SK-N-SH treated with all-trans-retinoic acid at 6 μM for 48 hours (cell line): Measurements from ENCODE around the gene ASB11.

ENCODE experiments used
- BACH2 ChIP-seq: fragments of 250-450 bp; sonication (Bioruptor Pico); IDR thresholded peaks from 2 replicates; pipeline ENCODE4 v1.9.0; 2021; ENCODE audit warnings: mild to moderate bottlenecking, borderline replicate concordance
- CREB5 ChIP-seq: fragments of 250-450 bp; sonication (Bioruptor Pico); IDR thresholded peaks from 2 replicates; pipeline ENCODE4 v1.5.1; 2020; ENCODE audit warnings: low read depth, mild to moderate bottlenecking, moderate library complexity
- CSRNP3 ChIP-seq: fragments of 250-450 bp; sonication (Bioruptor Pico); IDR thresholded peaks from 2 replicates; pipeline ENCODE4 v1.5.1; 2021; ENCODE audit warnings: mild to moderate bottlenecking, moderate library complexity
- GLIS3 ChIP-seq: fragments of 250-450 bp; sonication (Bioruptor Pico); IDR thresholded peaks from 2 replicates; pipeline ENCODE4 v1.5.0; 2020; ENCODE audit warnings: mild to moderate bottlenecking, moderate library complexity
- PATZ1 ChIP-seq: fragments of 250-450 bp; sonication (Bioruptor Pico); IDR thresholded peaks from 2 replicates; pipeline ENCODE4 v1.8.0; 2020; ENCODE audit warnings: mild to moderate bottlenecking, moderate library complexity, borderline replicate concordance
- PPARA ChIP-seq: fragments of 250-450 bp; sonication (Bioruptor Pico); IDR thresholded peaks from 2 replicates; pipeline ENCODE4 v1.5.0; 2020; ENCODE audit warnings: mild to moderate bottlenecking, borderline replicate concordance
- SNAI2 ChIP-seq: fragments of 250-450 bp; sonication (Bioruptor Pico); IDR thresholded peaks from 2 replicates; pipeline ENCODE4 v1.5.0; 2020; ENCODE audit warnings: mild to moderate bottlenecking, moderate library complexity
- ZC3H10 ChIP-seq: fragments of 250-450 bp; sonication (Bioruptor Pico); IDR thresholded peaks from 2 replicates; pipeline ENCODE4 v1.5.1; 2021; ENCODE audit warnings: mild to moderate bottlenecking, moderate library complexity
- ZFP3 ChIP-seq: fragments of 250-450 bp; sonication (Bioruptor Pico); IDR thresholded peaks from 2 replicates; pipeline ENCODE4 v1.5.0; 2020; ENCODE audit warnings: mild to moderate bottlenecking, moderate library complexity
- ZFP30 ChIP-seq: fragments of 450-650 bp; formaldehyde crosslinking; IDR thresholded peaks from 2 replicates; pipeline ENCODE4 v1.5.0; 2022; ENCODE audit warnings: mild to moderate bottlenecking, moderate library complexity
- ZNF8 ChIP-seq: fragments of 450-650 bp; formaldehyde crosslinking; IDR thresholded peaks from 2 replicates; pipeline ENCODE4 v1.5.0; 2020; ENCODE audit warnings: mild to moderate bottlenecking, moderate library complexity

- TF ChIP-seq ZFP3 = no peak
- no peak for TF ChIP-seq PATZ1 (CRISPR knock-in tag)
- no peak for TF ChIP-seq ZNF8
- TF ChIP-seq CSRNP3 (CRISPR knock-in tag) = no peak
- no peak for TF ChIP-seq PPARA (CRISPR knock-in tag)
- TF ChIP-seq ZFP30 (CRISPR knock-in tag) = no peak
- no peak for TF ChIP-seq CREB5 (CRISPR knock-in tag)
- no peak for TF ChIP-seq BACH2 (CRISPR knock-in tag)
- no peak for TF ChIP-seq SNAI2 (CRISPR knock-in tag)
- no peak for TF ChIP-seq GLIS3 (CRISPR knock-in tag)
- TF ChIP-seq ZC3H10 (CRISPR knock-in tag) = no peak
Measured at GRCh38 chrX:15334561-15334960, 19.1 kb upstream of the ASB11 start.
